Stimulated activated CD4-positive, alpha-beta T cell treated with anti-CD3 and anti-CD28 coated beads, Interleukin-12 subunit alpha, Interleukin-12 subunit beta, amount 100 ng/mL, for 4 hours (primary cell): ENCODE measurements around the gene CD55.

Experiments
- DNase-seq: peaks from one replicate; pipeline ENCODE4 v3.0.0-alpha.2; 2020

The CD55 gene, protein sequence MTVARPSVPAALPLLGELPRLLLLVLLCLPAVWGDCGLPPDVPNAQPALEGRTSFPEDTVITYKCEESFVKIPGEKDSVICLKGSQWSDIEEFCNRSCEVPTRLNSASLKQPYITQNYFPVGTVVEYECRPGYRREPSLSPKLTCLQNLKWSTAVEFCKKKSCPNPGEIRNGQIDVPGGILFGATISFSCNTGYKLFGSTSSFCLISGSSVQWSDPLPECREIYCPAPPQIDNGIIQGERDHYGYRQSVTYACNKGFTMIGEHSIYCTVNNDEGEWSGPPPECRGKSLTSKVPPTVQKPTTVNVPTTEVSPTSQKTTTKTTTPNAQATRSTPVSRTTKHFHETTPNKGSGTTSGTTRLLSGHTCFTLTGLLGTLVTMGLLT

DNA sequence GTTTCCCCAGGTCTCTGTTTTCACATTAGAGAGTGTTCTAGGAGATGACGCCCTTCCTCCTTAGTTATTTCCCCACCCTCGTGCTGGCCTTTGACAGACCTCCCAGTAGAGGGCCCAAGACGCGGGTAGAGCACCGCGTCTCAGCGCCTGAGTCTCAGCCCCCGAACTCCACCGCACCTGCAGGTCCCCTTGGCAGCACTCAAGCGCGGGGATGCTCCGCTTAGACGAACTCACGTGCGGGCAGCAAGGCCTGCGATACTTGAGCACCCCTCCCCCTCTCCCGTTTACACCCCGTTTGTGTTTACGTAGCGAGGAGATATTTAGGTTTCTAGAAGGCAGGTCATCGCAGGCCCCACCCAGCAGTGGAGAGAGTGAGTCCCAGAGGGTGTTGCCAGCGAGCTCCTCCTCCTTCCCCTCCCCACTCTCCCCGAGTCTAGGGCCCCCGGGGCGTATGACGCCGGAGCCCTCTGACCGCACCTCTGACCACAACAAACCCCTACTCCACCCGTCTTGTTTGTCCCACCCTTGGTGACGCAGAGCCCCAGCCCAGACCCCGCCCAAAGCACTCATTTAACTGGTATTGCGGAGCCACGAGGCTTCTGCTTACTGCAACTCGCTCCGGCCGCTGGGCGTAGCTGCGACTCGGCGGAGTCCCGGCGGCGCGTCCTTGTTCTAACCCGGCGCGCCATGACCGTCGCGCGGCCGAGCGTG lies at the start of gene CD55:
Gene CD55 (plus strand): TSS at position 600 of the 711 bp plus-strand sequence. CDS start 88 bp downstream, at position 688.
- peak; percentile 86 for DNase-seq

DNA sequence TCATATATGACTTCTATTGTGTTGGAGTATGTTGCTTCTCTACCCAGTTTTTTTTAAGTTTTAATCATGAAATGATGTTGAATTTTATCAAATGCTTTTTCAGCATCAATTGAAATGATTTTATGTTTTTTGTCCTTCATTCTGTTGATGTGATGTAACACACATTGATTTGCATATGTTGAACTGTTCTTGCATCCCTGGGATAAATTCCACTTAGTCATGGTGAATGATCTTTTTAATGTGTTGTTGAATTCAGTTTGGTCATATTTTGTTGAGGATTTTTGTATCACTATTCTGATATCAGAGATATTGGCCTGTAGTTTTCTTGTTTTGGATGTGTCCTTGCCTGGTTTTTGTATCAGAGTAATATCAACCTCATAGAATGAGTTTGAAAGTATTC lies 46.6 kb upstream of the CD55 start:
- no peak for DNase-seq

DNA sequence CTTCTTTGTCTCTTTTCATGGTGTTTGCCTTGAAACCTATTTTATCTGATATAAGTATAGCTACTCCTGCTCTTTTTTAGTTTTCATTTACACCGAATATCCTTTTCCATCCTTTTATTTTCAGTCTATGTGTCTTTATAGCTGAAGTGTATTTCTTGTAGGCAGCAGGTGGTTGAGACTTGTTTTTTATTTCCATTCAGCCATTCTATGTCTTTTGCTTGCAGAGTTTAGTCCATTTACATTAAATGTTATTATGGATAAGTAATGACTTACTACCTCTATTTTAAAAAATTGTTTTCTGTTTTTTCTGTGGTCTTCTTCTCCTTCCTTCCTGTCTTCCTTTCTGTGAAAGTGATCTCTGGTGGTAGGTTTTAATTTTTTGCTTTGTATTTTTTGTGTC lies 45.0 kb upstream of the CD55 start:
- no peak for DNase-seq

DNA sequence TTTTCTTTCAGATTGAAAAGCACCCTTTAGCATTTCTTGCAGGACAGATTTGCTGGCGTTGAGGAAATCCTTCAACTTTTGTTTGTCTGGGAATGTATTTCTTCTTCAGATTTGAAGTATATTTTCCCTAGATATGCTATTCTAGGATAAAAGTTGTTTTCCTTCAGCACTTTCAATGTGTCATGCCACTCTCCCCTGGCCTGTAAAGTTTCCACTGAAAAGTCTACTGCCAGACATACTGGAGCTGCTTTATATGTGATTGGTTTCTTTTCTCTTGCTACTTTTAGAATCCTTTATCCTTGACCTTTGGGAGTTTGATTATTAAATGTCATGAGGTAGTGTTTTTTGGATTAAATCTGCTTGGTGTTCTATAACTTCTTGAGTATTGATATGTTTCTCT lies 44.2 kb upstream of the CD55 start:
- DNase-seq = no peak

DNA sequence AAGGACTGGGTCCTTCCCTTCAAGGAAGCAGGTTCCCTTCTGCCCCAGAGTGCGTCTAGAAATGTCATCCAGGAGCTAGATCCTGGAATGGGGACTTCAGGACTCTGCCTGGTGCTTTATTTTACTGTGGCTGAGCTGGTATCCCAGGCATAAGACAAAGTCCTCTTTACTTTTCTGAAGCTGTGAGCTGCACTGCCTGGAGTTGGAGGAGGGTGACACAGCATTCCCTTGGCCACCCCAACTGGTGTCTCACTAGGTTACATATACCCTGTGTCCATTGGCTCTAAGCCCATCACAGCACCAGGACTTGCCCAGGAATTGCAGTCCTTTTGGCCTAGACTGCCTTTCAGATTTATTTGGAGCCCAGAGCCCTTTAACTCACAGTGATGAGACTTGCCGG lies 41.8 kb upstream of the CD55 start:
- DNase-seq = no peak

DNA sequence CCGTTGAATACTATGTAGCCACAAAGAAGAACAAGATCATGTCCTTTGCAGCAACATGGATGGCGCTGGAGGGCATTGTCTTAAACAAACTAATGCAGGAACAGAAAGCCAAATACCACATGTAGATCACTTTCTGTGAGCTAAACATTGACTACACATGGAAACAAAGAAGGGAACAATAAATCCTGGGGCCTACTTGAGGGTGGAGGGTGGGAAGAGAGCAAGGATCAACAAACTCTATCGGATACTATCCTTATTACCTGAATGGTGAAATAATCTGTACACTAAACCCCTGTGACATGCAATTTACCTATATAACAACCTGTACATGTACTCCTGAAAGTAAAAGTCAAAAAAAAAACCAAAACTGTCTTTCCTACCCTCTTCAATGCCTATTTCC lies 40.8 kb upstream of the CD55 start:
- no peak for DNase-seq

DNA sequence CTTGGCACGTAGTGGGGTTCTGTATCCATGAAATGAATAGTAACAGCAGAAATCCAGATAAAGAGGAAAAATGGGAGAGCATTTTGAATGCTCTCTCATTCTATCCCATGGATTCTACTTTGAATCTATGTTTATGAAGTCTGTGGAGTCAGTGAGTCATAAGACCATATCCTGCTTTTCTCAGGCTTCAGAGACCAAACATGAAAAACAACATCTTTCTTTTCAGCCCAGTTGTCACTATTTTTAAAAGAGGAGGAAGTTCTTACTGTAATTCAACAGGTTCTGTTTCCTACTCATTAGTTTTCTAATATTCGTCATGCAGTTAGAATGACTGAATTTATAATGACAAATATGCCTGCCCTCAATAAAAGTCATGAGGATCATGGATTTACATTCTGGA lies 39.4 kb upstream of the CD55 start:
- no peak for DNase-seq

DNA sequence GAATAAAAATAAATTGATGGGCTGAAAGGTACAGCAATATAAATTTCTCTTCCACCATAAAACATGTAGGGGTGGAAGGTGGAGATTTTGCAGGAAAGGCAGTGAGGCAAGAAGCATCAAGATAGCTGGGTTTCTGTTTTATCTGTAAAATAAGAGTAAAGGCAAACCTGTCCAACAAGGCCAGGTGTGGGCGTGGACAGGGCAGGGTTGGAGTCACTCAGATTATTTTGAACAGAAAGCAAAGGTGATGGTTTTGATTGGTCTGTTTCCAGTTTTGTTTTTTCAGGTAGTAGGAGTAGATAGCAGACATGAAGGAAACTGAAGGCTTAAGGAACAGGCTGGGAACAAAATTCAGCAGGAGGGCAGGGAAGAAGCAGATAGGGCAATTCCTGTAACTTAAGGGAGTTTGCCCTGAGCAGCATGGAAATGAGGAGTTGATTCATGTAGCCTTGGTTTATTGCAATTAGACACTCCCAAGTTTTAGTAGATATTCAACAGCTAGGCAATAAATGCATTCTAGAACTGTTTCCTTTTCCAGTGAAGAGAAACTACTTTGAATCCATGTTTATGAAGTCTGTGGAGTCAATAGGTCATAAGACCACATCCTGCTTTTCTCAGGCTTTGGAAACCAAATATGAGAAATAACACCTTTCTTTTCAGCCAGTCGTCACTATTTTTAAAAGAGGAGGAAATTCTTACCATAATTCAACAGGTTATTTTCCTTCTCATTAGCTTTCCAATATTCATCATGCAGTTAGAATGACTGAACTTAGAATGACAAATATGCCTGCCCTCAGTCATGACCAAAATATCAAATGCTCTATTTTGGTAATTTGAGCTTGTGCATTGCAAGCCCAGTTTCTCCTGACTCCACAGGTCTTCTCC lies 38.7 kb upstream of the CD55 start:
- DNase-seq = no peak

DNA sequence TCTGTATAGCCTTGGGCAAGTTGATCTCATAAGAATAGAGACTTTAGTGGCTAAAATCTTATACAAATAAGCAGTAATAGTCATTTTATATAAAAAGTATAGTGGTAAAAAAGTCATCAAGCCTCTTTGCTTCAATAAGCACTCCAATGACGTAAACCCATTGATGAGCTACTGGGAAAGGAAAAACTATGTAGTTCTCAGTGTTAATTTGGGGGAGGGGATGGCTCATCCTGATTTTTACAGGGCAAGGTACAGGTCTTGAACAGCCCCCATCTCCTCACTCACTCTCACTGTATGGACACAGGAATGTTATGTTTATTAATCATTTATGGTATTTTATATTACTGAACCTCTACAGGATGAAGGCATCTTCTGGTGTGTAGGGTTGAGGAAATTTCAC lies 38.1 kb upstream of the CD55 start:
- no peak for DNase-seq

DNA sequence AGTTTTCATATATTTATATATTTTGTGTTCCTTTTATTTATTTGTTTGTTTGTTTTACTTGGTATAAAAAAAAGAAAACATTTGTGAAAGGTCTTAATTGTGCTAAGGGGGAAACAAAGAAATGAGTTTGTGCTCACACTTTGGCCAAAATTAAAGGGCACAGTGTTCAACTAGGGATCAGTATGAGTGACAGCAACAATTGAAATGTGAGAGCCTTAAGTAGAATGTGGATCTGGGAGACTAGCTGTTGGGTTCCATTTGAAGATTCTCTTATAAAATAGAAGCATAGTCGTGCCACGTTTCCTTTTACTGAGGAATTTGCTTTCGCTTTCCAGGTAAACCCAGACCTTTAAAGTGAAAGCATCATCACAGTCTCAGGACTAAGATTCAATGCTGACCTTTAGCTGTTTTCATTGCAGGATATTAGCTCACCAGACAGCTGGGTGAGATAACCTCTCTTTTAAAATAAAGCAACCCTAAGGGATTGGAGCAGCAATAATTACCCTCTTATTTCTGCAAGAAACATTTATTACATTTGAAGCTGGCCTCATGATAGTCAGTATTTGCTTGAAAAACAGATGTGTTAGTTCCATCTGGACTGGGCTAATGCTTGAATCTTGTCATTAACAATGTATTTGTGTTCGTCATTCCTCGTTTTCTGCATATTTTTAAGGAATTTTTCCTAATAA lies 37.1 kb upstream of the CD55 start:
- no peak for DNase-seq

DNA sequence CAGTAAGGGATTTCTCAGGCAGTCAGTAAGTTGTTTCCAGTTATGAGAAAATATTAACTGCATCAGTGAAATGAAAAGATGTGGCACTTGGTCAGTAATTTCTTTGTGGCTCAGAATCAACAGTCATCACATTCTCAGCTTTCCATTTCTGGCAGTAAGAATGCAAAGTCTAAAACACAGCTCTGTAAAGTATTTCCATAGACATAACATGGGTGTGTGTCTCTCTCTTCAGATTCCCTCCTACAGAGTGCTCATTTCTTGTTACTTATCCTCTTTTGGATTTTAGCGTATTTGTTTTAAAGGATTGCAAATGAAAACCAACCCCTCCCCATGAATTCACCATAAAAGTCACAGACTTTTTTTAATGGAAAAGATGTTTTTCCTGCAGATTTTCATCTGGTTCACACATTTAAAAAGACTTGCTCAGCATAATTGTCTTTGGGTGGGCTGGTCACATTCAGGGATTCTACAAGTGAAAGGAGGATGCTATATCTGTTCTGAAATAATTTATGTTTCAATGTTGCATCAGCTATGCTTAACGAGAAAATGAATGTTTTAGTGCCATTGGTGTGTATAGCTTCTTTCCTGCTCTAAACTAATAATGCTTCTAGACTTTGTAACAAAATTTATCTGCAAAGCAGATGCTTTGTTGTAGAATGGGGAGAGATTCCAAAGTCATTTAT lies 34.6 kb upstream of the CD55 start:
- no peak for DNase-seq

DNA sequence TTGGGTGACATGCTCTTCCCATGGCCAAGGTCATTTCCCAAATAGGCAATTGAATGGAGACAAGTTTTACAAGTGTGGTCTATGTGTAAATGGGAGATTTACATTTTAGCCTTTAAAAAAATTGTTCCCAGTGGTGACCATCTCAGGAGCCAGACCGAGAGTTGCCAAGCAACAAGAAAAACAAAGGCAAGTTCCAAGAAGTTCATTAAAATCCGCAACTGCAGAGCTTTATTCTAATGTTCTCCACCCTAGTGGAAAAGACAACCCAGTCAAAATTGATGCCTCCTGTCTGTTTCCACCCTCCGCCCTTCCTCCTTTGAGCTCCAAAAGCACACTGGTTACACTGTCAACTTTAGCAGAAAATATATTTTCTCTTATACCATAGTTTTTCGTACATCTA lies 33.2 kb upstream of the CD55 start:
- DNase-seq = no peak

DNA sequence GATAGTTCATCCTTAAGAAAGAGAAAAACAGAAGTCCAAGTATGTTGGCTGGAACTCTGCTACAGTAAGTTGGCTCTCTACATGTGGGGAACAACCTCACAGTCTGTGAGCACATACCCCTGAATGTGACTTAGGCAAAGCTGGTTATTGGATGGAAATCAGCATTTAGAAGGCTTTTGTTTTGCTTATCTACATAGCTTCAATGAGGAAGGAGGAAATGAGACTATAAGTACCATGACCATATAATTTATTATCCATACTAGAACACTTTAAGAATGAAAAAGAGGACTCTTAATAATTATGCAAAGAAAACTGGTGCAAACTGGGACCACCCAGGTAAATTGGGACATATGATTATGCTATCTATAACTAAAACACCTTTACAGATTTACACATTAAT lies 31.7 kb upstream of the CD55 start:
- DNase-seq = no peak

DNA sequence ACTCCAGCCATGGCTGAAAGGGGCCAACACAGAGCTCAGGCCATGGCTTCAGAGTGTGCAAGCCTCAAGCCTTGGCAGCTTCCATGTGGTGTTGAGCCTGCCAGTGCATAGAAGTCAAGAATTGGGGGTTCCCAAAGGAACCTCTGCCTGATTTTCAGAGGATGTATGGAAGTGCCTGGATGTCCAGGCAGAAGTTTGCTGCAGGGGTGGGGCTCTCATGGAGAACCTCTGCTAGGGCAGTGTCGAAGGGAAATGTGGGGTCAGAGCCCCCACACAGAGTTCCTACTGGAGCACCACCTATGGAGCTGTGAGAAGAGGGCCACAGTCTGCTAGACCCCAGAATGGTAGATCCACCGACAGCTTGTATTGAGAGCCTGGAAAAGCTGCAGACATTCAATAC lies 29.8 kb upstream of the CD55 start:
- DNase-seq = no peak

DNA sequence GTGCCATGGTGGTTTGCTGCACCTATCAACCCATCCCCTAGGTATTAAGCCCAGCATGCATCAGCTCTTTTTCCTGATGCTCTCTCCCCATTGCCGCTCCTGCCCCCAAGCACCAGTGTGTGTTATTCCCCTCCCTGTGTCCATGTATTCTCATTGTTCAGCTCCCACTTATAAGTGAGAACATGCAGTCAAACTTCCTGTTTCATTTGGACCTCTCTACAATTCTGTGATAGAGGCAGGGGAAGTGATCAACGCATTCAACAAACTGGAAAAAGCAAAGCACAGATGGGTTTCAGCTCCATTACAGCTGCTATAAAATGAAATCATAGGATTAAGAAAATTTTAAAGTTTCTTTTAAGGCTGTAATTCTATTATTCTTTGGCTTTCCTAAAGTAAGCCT lies 23.3 kb upstream of the CD55 start:
- no peak for DNase-seq

DNA sequence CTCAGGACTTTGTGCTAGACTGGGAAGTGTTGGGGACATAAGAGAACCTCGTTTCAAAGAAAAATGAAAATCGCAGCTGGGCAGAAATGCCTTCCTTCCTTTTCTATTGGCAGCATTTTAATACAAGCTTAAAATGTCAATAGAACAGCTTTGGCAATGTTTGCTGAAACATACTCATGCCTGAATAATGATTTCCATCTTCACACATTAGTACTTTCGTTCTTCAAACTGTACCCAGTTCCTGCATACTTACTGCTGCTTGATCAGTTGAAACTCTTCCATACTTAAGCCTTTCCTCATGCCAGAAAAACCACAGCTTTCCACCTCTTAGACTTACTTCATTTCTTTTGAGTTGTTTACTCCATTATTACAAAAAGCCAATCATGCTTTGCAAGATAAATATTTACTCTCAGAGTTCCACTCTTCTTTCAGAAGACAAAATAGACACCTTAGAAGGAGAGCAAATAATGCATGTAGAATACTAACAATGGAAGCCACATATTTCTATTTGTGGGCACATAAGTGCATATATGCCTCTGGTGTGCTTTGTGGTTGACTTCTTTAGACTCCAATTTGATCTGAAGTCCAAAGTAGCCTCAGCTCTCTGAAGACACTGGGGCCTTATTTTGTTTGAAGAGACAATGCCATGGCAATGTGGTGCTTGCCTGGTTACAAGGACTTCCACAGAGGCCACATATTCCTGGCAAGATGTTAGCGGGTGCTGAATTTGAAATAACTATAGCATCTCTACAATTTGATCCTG lies 22.7 kb upstream of the CD55 start:
- DNase-seq = no peak

DNA sequence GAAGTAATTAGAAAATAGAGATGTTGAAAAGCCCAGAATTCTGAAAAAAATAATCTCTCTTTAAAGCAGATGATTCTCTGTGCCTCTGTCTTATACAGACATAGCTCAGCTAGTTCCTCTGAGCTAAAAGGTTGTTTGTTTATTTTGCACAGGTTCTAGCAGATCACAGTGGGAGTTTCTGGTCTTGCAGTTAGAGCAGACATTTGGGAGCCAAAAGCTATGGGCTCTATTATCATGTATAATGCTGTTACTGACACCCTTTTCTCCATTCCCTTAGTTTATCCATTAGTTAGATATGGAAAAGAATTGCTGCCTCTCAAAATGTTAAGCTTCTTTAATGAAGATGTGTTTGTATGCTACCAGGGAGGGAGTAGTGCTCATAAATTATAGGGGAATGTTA lies 20.5 kb upstream of the CD55 start:
- DNase-seq = no peak

DNA sequence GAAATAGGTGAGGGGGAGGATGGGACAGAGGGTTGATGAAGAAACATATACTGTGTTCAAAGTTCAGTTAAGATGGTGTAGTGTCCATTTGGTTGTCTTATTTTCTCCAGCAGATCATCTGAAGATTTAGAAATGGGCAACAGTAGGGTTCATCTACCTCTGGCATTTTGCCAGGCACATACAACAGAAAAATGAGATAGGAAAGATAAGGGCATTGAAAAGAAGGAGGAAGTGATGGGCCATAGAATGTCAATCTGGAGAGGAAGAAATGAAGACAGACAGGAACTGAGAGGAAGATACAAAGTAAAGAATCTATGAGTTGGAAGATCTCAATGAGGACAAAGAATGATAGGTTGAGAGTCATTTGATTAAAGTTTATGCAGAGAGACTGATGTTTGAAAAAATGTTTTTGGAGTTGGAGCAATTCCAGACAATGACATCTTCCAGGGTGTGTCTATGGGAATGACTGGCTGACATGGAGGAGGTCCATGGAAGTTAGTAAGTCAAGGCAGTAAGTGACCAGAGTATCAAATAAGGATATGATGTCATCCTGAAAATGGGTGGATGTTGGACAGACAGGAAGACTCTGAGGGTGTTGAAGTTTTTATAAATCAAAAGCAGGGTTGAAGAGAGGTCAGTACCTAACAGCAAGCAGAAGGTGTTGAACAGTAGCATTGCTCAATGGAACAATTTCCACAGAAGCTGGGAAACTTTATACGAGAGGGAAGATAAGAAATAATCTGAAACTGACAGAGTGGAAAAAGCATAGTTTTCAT lies 18.7 kb upstream of the CD55 start:
- no peak for DNase-seq

DNA sequence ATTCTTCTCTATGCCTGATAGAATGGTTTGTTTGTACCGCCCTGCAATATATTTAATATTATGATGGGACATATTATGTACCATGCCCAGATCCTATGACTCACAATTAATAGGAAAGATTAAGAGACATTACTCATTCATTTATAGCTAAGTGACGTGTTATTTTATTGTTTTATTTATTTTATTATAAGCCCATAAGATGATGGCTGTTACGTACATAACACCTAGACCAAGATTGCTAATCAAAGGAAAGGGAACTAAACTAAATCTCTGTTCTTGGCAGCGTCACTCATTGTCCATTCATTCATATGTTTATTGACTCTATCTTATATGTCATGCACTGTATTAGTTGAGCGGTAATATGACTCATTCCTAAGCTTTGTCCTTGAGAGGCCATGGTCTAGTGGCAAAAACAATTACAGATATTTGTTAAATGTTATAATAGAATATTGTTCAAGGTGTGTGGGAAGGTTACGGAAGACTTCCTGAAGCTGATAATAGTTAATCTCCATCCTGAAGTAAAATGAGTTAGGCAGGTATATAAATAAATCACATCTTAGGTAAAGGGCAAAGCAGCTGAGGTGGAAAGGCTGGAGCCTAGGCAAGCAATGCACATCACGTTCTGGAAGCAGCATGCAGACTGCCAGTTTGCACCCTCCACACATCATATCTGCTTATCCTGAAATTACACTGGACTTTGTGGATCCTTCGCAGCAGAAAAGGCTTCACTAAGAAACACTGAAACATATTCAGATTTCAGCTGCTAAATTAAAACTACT lies 16.6 kb upstream of the CD55 start:
- no peak for DNase-seq

DNA sequence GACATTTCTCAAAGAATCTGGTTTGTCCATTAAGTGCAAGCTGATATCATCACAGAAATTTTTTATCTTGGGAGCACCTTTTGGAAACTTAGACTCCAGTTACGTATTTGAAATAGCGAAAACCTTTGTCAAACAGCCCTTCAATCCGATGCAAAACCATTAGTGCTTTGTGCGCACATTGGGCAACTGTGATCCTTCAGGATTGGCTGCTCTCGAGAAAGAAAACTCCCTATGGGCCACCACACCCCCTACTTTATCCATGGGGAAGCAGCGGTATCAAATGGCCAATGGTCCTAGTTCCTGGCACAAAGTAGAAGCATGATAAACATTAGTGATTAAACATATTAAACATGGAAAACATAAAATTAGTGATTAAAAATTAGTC lies 16.0 kb upstream of the CD55 start:
- DNase-seq = no peak
